ENCODE results near the gene ACO2.
"Not testable (repeated sequence)": the region's sequence is repeated elsewhere in the genome, so short reads cannot be mapped to it uniquely, and the experiment has no call there.

Gene ACO2

DNA sequence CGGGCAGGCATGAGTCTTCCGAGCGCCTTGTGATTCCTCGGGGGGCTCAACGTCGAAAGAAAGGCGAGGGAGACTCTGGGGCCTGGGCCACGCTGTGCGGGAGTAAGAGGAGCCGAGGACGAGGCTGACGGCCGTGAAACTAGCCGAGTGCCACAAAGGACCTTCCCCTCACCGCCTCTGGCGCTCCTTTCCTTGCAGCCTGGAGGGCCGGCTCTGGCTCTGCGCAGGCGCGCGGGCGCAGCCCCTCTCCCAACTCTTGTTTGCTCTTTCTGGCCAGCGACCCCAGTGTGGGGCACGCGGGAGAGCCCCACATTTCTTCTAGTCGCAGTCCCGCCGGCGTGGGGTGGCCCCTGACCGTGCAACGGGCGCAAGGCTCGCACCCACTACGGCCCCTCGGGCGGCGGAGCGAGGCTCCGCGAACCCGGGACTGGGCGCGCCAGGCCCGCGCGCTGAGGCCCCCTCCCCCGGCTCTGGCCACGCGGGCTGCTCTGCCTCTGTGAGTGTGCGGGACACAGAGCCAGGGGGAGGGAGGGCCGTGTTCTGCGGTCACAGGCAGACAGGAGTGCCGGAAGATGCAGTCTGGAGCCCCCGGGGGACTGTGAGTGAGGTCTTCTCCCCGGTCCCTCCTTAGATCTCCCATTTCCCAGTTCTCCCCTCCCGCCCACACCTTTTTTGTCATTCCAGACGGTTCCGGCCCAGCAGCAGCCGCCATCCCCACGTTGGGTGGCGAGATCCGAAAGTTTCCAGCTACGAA lies 21.3 kb upstream of the ACO2 start:
- FAIRE-seq = peak; percentile 70
- TF ChIP-seq POLR2AphosphoS5 (IDR thresholded peaks at IDR 0.05; ENCODE audit: low read depth, low read length) (no peak), TAF1 (IDR thresholded peaks at IDR 0.05; ENCODE audit: low read depth, low read length) (no peak), POU2F2 (IDR thresholded peaks at IDR 0.05; ENCODE audit: low read depth, low read length) (no peak), POLR2A (IDR thresholded peaks at IDR 0.05; ENCODE audit: low read depth, low read length) (no peak; the same call in none of the 2 replicates)
- no peak for DNase-seq (ENCODE audit: insufficient read length, low spot score)

DNA sequence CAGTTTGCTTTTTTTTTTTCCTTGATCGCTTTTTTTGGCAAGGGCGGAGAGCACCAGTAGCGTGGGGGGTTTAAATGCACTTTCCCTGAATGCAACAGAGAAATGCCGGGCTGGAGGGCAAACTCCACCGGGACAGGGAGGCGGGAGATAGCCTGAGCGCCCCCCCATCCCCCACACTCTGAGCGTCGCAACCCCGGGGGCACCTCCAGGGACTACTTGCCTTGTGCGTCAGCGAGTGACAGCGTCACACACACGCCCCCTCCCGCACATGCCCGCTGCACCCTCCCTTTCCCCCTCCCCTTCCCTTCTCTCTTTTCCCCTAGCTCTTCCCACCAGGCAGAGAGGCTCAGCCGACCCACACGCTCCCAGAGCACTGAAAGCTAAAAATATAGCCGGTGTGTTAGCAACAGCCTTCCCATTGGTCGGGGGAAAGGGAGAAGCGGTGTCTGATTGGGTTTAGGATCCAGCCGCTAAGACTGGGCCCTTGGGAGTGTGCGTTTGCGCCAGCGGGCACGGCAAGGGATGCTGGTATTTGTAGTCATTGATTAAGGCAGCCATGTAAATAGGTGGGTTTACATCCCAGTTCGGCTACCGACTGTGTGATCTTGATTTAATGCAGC lies 20.6 kb upstream of the ACO2 start:
- peak; percentile 79 for DNase-seq (ENCODE audit: insufficient read length, low spot score)
- TF ChIP-seq POU2F2 (IDR thresholded peaks at IDR 0.05; ENCODE audit: low read depth, low read length) (0 out of 2 replicates have a peak, but pooled peaks have one; percentile 30), POLR2AphosphoS5 (IDR thresholded peaks at IDR 0.05; ENCODE audit: low read depth, low read length) (no peak), TAF1 (IDR thresholded peaks at IDR 0.05; ENCODE audit: low read depth, low read length) (peak; percentile 82)
- FAIRE-seq = peak; percentile 99

DNA sequence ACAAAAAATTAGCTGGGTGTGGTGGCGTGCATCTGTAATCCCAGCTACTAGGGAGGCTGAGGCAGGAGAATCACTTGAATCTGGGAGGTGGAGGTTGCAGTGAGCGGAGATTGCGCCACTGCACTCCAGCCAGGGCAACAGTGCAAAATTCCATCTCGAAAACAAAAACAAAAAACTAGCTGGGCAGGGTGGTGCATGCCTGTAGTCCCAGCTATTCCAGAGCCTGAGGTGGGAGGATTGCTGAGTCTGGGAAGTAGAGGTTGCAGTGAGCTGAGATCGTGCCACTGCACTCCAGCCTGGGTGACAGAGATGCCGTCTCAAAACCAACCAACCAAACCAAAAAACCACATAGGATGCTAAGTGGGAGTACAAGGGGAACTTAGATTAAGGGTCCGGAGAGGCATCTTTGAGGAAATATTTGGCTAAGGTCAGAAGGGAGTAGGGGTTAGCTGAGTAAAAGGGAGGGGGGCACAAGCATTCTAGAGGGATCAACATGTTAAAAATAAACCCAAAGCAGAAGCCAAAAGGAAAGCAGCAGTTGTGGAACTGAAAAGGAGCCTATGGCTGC lies 10.7 kb upstream of the ACO2 start:
- DNase-seq (ENCODE audit: insufficient read length, low spot score) (no peak), FAIRE-seq (no peak)
- TF ChIP-seq TAF1 (IDR thresholded peaks at IDR 0.05; ENCODE audit: low read depth, low read length) (no peak), PAX5 (IDR thresholded peaks at IDR 0.05; ENCODE audit: insufficient read depth, low read length, severe bottlenecking) (no peak), POU2F2 (IDR thresholded peaks at IDR 0.05; ENCODE audit: low read depth, low read length) (no peak), POLR2A (IDR thresholded peaks at IDR 0.05; ENCODE audit: low read depth, low read length) (no peak), POLR2AphosphoS5 (IDR thresholded peaks at IDR 0.05; ENCODE audit: low read depth, low read length) (no peak), SPI1 (IDR thresholded peaks at IDR 0.05; ENCODE audit: low read depth, low read length) (no peak)

DNA sequence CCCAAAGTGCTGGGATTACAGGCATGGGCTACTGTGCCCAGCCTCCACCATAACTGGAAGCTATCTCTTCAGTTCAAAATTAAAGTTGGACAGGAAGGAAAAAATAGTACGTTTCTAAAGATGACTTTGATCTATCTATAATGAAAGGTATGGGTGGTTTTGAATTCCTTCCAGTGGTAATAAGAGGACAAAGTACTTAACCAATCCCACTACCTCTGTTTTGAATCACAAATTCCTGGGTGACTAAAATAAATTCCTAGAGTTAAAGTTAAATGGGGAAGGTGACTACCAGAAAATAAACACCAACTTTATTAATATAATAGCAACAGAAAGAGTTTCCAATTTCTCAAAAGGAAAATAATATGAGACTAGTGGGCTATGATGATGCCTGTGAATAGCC lies 9.5 kb upstream of the ACO2 start:
- DNase-seq (ENCODE audit: insufficient read length, low spot score) = no peak
- no peak for FAIRE-seq
- TF ChIP-seq POLR2A (IDR thresholded peaks at IDR 0.05; ENCODE audit: low read depth, low read length) = no peak
- TF ChIP-seq POLR2AphosphoS5 (IDR thresholded peaks at IDR 0.05; ENCODE audit: low read depth, low read length) = no peak
- no peak for TF ChIP-seq POU2F2 (IDR thresholded peaks at IDR 0.05; ENCODE audit: low read depth, low read length)
- no peak for TF ChIP-seq TAF1 (IDR thresholded peaks at IDR 0.05; ENCODE audit: low read depth, low read length)
- no peak for TF ChIP-seq SPI1 (IDR thresholded peaks at IDR 0.05; ENCODE audit: low read depth, low read length)

DNA sequence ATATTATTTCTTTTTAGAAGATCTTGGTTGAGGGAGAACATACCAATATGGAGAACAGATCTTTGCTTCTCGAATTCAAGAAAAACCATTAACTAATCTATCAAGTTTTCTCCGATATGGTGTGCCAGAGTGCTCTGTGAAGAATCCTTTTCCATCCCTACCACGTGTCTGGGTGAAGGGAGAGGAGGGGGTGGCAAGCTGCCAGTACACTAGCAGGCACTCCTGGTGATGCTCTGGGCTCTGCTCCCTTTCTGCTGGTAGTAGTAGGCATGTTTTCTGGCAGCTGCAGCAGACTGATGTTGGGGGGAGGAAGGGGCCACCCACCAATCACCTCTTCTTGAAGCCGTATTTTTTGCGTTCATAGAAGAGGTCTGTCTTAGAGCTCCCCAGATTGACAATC lies 8.8 kb upstream of the ACO2 start:
- FAIRE-seq; DNase-seq (ENCODE audit: insufficient read length, low spot score): not testable (repeated sequence)

DNA sequence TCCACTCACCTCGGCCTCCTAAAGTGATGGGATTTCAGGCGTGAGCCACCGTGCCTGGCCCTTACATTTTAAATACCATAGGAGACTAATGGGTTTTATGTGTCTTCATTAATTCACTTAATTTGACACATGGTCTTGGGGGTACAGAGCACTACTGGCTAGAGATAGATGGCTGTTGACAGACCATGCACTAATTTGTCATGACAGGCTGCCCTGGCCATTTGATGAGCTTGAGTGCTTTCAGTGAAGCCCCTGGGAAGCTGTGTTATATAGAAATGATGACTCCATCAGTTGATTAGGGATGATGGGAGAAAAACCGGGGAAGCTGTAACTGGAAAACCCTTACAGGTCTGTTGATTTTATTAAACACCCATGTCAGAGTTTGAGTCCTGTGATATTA lies 7.0 kb upstream of the ACO2 start:
- FAIRE-seq = no peak
- no peak for TF ChIP-seq SPI1 (IDR thresholded peaks at IDR 0.05; ENCODE audit: low read depth, low read length)
- no peak for TF ChIP-seq PAX5 (IDR thresholded peaks at IDR 0.05; ENCODE audit: insufficient read depth, low read length, severe bottlenecking)
- no peak for TF ChIP-seq POLR2A (IDR thresholded peaks at IDR 0.05; ENCODE audit: low read depth, low read length)
- no peak for TF ChIP-seq TAF1 (IDR thresholded peaks at IDR 0.05; ENCODE audit: low read depth, low read length)
- TF ChIP-seq POU2F2 (IDR thresholded peaks at IDR 0.05; ENCODE audit: low read depth, low read length) = no peak
- DNase-seq (ENCODE audit: insufficient read length, low spot score) = no peak

DNA sequence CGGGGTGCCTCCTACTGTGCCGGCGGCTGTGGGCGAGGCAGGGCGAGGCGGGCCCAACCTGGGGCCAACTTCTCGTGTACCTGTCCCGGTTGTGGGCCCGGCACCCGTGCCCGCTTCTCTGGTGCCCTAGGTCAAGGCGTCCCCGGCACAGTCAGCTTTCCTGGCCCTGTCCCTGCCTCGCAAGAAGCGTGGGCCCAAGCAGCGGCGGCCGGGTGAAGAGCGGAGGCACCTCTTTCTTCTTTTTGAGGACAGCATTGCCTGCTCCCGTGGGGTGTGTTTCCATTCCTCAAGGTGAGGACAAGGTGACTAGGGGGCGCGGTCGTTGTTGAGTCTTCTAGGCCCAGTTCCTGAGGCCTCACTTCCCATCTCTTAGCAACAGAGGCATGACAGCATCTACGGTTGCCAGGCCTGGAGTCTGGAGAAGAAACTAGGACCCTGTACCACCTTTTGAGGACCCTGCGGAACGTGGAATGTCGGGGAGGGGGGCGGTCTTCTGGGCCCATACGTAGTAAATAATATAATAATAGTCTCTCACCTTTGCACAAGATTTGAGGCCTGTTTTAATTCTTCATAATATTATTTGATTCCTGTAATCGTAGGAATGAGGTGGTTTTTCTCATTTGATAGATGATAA lies 418 bp downstream of the ACO2 start:
- DNase-seq (ENCODE audit: insufficient read length, low spot score) = no peak
- TF ChIP-seq POU2F2 (IDR thresholded peaks at IDR 0.05; ENCODE audit: low read depth, low read length) = 0 out of 2 replicates have a peak, but pooled peaks have one; percentile 2
- TF ChIP-seq PAX5 (IDR thresholded peaks at IDR 0.05; ENCODE audit: insufficient read depth, low read length, severe bottlenecking) = no peak
- peak; percentile 23 for FAIRE-seq

DNA sequence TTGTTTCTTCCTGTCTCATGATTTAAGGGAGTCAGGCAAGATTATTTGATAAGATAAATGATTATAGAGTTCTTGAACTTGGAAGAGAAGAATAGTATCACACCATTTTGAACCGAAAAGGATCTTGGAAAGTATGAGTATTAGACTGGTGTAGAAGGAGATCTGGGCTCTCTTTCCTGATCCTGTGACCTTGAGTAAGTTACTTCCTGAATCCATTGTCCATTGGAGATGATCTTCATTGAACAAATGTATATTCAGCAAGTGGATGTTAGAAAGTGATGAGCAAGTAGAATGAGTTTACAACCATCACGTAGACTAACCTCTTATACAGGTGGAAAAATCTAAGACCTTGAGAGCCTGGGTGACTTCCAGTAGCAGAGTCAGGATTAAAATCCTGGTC lies 2.0 kb downstream of the ACO2 start:
- TF ChIP-seq SPI1 (IDR thresholded peaks at IDR 0.05; ENCODE audit: low read depth, low read length) (no peak), POU2F2 (IDR thresholded peaks at IDR 0.05; ENCODE audit: low read depth, low read length) (no peak), TAF1 (IDR thresholded peaks at IDR 0.05; ENCODE audit: low read depth, low read length) (no peak), POLR2AphosphoS5 (IDR thresholded peaks at IDR 0.05; ENCODE audit: low read depth, low read length) (no peak), PAX5 (IDR thresholded peaks at IDR 0.05; ENCODE audit: insufficient read depth, low read length, severe bottlenecking) (no peak), POLR2A (IDR thresholded peaks at IDR 0.05; ENCODE audit: low read depth, low read length) (no peak)
- DNase-seq (ENCODE audit: insufficient read length, low spot score) (no peak), FAIRE-seq (no peak)

DNA sequence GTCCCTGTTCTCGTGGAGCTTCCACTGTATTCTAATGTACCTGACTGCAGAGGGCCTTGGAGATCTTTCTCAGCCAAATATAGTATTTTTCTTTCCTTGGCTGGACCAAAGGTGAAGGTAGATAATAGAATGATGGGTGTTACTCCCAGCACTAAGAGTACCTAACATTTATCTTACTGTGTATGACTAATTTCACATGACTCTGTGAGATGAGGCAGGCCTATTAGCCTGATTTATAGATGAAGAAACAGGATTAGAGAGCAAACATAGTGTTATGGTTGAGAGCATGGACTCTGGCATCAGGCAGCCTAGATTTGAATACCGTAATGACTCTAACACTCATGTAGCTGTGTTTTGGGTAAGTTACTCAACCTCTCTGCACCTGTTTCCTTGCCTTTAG lies 2.7 kb downstream of the ACO2 start:
- FAIRE-seq (no peak), DNase-seq (ENCODE audit: insufficient read length, low spot score) (no peak)
- TF ChIP-seq PAX5 (IDR thresholded peaks at IDR 0.05; ENCODE audit: insufficient read depth, low read length, severe bottlenecking) = no peak
- TF ChIP-seq POLR2AphosphoS5 (IDR thresholded peaks at IDR 0.05; ENCODE audit: low read depth, low read length) = no peak
- no peak for TF ChIP-seq SPI1 (IDR thresholded peaks at IDR 0.05; ENCODE audit: low read depth, low read length)

DNA sequence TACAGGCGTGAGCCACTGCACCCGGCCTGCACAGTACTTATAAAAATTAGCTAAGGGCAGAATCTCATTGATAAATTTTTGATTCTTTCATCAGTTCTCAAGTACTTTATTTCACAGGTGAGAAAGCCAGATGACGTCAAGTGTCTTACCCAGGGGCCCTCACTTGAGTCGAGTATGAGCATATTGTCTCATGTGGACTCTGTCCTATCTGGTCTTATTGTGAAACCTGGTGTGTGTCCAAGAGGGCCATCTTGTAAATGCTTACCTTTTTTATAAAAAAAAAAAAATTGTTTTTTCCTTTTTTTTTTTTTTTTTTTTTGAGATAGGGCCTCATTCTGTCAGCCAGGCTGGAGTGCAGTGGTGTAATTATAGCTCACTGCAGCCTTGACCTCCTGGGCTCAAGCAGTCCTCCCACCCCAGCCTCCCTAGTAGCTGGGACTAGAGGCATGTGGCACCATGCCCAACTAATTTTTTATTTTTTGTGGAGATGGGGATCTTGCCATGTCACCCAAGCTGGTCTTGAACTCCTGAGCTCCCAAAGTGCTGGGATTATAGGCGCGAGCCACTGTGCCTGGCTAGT lies 6.0 kb downstream of the ACO2 start:
- TF ChIP-seq POLR2A (IDR thresholded peaks at IDR 0.05; ENCODE audit: low read depth, low read length) (no peak), POLR2AphosphoS5 (IDR thresholded peaks at IDR 0.05; ENCODE audit: low read depth, low read length) (no peak), POU2F2 (IDR thresholded peaks at IDR 0.05; ENCODE audit: low read depth, low read length) (no peak), TAF1 (IDR thresholded peaks at IDR 0.05; ENCODE audit: low read depth, low read length) (no peak), PAX5 (IDR thresholded peaks at IDR 0.05; ENCODE audit: insufficient read depth, low read length, severe bottlenecking) (no peak), SPI1 (IDR thresholded peaks at IDR 0.05; ENCODE audit: low read depth, low read length) (no peak)
- DNase-seq (ENCODE audit: insufficient read length, low spot score) (no peak), FAIRE-seq (no peak)
